ENCODE measurements around the gene OR10AG1. TPM values are rescaled to one million over a fixed set of nuclear protein-coding genes. Genes with fewer than 3 reads are reported as not detected.
A peak's percentile ranks its signal among the peaks of the same experiment; 100 is the strongest.

The OR10AG1 gene
- total and polyA plus RNA-seq, 2 donors (not counting 3 experiments of a cell fraction or from before 2014, with no cell fraction given) = not detected

- Histone ChIP-seq H3K4me2 (ENCODE audit: insufficient read depth, low read length) (no peak overlapping the region), H3K9ac (replicated peaks; ENCODE audit: extremely low read depth, insufficient read depth, low read length) (no peak overlapping the region), H3K9me3 (replicated peaks; ENCODE audit: control insufficient read depth, insufficient read depth, low read length) (no peaks in the 10 kb centered on the region), H3K4me1 (ENCODE audit: control insufficient read depth, extremely low read depth, insufficient read depth, low read length) (no peaks in the 10 kb centered on the region), H3K4me3 (replicated peaks in 1 of 3; ENCODE audit: insufficient read depth in 1 of 3, low read depth in 1 of 3, low read length in 3 of 3) (no peak overlapping the region), H3K36me3 (ENCODE audit: control insufficient read depth in 2 of 2, extremely low read depth in 1 of 2, insufficient read depth in 2 of 2, low read length in 2 of 2) (no peaks in the 10 kb centered on the region), H3K27me3 (ENCODE audit: control insufficient read depth in 2 of 2, insufficient read depth in 2 of 2, low read length in 2 of 2) (no peaks in the 10 kb centered on the region), H3K27ac (ENCODE audit: insufficient read depth, low read depth, low read length) (no peak overlapping the region), H3K79me2 (ENCODE audit: control insufficient read depth, insufficient read depth, low read length) (no peaks in the 10 kb centered on the region), H4K20me1 (replicated peaks; ENCODE audit: control insufficient read depth, extremely low read depth, insufficient read depth, low read length) (no peaks in the 10 kb centered on the region), H2AFZ (ENCODE audit: low read depth, low read length) (no peak overlapping the region), H3K9me1 (replicated peaks; ENCODE audit: control insufficient read depth, extremely low read depth, insufficient read depth, low read length) (no peaks in the 10 kb centered on the region)
- no peak for FAIRE-seq
- intact Hi-C loops (cut with micrococcal nuclease) = loop anchor here (2.0 kb wide), 1 partner anchor 840 kb away; no protein-coding TSS in a partner anchor
- ChIA-PET POLR2A (no interaction called here), CTCF (no interaction called here)
- dilution Hi-C loops (cut with MboI; ENCODE audit: extremely low pct_ligation_motif_present, low sequenced_read_pairs) = no loop called here
- DNase-seq (ENCODE audit: low read depth, low spot score) = peak; percentile 10
- TF ChIP-seq CTCF (IDR thresholded peaks at IDR 0.05; ENCODE audit: extremely low read depth in 1 of 2, insufficient read depth in 1 of 2, low read depth in 1 of 2, low read length in 2 of 2) (no peak), GATA2 (IDR thresholded peaks at IDR 0.05; ENCODE audit: insufficient read depth, insufficient read length, low read depth, low read length) (no peak)
- no TSS peak for BruUV-seq (replicated peaks)
Measured at GRCh38 chr11:55942785-55943392, 26.9 kb downstream of the OR10AG1 start.

- Histone ChIP-seq H3K4me3 (replicated peaks in 1 of 3; ENCODE audit: insufficient read depth in 1 of 3, low read depth in 1 of 3, low read length in 3 of 3) (no peak within 1 kb of the TSS), H3K27me3 (ENCODE audit: control insufficient read depth in 2 of 2, insufficient read depth in 2 of 2, low read length in 2 of 2) (no peaks in the 10 kb centered on the region), H4K20me1 (replicated peaks; ENCODE audit: control insufficient read depth, extremely low read depth, insufficient read depth, low read length) (no peaks in the 10 kb centered on the region), H3K9me3 (replicated peaks; ENCODE audit: control insufficient read depth, insufficient read depth, low read length) (no peaks in the 10 kb centered on the region), H3K9me1 (replicated peaks; ENCODE audit: control insufficient read depth, extremely low read depth, insufficient read depth, low read length) (no peaks in the 10 kb centered on the region), H3K4me1 (ENCODE audit: control insufficient read depth, extremely low read depth, insufficient read depth, low read length) (no peaks in the 10 kb centered on the region), H3K27ac (ENCODE audit: insufficient read depth, low read depth, low read length) (no peak within 1 kb of the TSS), H3K79me2 (ENCODE audit: control insufficient read depth, insufficient read depth, low read length) (no peaks in the 10 kb centered on the region), H2AFZ (ENCODE audit: low read depth, low read length) (no peak within 1 kb of the TSS), H3K4me2 (ENCODE audit: insufficient read depth, low read length) (no peak within 1 kb of the TSS), H3K9ac (replicated peaks; ENCODE audit: extremely low read depth, insufficient read depth, low read length) (no peak within 1 kb of the TSS), H3K36me3 (ENCODE audit: control insufficient read depth in 2 of 2, extremely low read depth in 1 of 2, insufficient read depth in 2 of 2, low read length in 2 of 2) (no peaks in the 10 kb centered on the region)
- no TSS peak for BruUV-seq (replicated peaks)
- intact Hi-C loops (cut with micrococcal nuclease) (no loop called here), dilution Hi-C loops (cut with MboI; ENCODE audit: extremely low pct_ligation_motif_present, low sequenced_read_pairs) (no loop called here)
- DNase-seq (ENCODE audit: low read depth, low spot score) (no peak), FAIRE-seq (no peak)
- ChIA-PET POLR2A (no interaction called here), CTCF (no interaction called here)
- TF ChIP-seq JUN (IDR thresholded peaks at IDR 0.05; ENCODE audit: borderline replicate concordance, insufficient read depth, insufficient read length, low read depth) = no peak
Measured at GRCh38 chr11:55936300-55936699, 33.4 kb downstream of the OR10AG1 start, which contains the start of gene OR5I1. Gene OR5I1, minus strand, starts transcription at chr11:55936400. Its CDS starts 0 bp downstream, at chr11:55936400.
